Measurements from ENCODE around the gene PDGFB.

PDGFB gene

DNA sequence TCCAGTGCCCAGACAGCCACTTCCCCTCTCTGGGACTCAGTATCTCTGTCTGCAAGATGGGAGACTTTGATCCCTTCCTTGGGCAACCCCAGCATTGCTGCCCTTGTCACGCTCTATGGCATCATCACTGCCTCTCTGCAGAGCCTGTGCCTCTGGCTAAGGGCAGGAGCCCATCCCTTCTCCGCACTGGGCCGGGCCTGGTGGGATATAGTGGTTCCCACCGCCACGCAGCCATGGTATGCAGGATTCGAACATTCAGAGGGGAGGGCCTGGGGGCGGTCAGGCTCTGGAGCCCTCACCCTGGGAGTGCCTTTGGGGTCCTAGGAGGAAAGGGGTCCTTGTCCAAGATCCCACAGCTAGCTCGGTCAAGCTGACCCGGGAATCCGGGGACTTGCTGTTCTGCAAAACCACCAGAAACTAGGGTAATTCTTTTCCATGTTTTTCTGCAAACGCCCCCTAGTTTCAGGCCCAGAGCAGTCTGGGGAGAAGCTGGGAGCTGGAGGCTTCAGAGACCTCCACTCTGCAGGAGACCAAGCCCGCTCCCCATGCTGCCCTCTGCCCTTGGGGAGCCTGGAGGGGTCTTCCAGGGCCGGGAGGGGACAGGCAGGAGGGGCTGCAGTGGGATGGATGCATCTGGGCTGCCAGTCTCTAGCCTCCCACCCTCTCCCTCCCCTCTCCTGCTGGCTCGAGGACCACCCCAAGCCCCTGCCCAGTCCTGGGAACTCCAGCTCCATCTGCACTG, 67.9 kb downstream of the PDGFB start:
- peak; percentile 45 for DNase-seq (ENCODE audit: low read depth, low spot score)

- peak; percentile 91 for DNase-seq (ENCODE audit: low read depth, low spot score)
Observed at GRCh38 chr22:39176143-39176713, 68.6 kb downstream of the PDGFB start.

- peak; percentile 65 for DNase-seq (ENCODE audit: low read depth, low spot score)
Observed at GRCh38 chr22:39175353-39176142, 69.2 kb downstream of the PDGFB start.

- peak; percentile 99 for DNase-seq (ENCODE audit: low read depth, low spot score)
Observed at GRCh38 chr22:39174498-39175352, 70.1 kb downstream of the PDGFB start.

DNA sequence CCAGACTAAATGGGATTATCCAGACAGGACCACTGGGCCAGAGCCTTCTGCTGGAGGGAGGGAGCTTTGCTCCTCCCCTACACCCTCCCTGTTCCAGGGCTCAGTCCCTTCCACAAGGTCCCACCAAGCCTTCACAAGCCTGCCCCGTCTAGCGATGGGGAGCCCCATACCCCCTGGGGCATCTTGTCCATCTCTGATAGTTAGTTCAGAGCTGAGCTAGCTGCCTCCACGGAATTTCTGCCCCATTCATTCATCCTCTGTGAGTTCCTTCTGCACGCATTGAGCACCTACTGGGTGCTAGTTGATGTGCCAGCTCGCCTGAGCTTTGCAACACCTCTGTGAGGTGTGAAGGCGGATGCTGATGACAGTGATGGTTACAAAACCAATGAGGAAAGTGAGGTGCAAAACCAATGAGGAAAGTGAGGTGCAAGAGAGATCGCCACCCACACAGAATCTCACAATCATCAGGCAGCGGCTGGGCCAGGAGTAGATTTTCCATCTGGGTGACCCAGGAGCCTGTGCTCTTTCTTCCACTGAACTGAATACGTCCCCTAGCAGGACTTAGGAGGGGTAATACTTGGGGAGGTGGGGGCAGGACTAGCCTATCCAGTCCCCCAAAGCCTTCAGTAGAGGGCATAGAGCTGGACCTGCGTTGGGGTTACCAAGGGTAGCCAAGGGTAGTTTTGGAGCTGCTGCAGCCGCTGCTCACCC, 70.8 kb downstream of the PDGFB start:
- no peak for DNase-seq (ENCODE audit: low read depth, low spot score)
